Type B pancreatic cell (in vitro differentiated cells): ENCODE data around the gene OGFR. TPM values are rescaled to one million over a fixed set of nuclear protein-coding genes. Genes with fewer than 3 reads are reported as not detected.

Experiments used
- DNase-seq: peaks from one replicate; pipeline ENCODE4 v3.0.0; 2021; ENCODE audit warnings: mixed read lengths; ENCODE audit not compliant: unreplicated experiment; ENCODE audit errors: extremely low spot score
- H3K27ac Mint-ChIP-seq: 2 replicates; pipeline ENCODE4 v1.8.0; 2021; ENCODE audit warnings: mild to moderate bottlenecking, mixed read lengths
- H3K27me3 Mint-ChIP-seq: 2 replicates; pipeline ENCODE4 v1.8.0; 2021; ENCODE audit warnings: mixed read lengths
- H3K36me3 Mint-ChIP-seq: 2 replicates; pipeline ENCODE4 v1.8.0; 2021; ENCODE audit warnings: mixed read lengths
- H3K4me1 Mint-ChIP-seq: one replicate; pipeline ENCODE4 v1.8.0; 2021; ENCODE audit warnings: mixed read lengths; ENCODE audit not compliant: unreplicated experiment
- H3K4me3 Mint-ChIP-seq: 2 replicates; pipeline ENCODE4 v1.8.0; 2021; ENCODE audit warnings: mild to moderate bottlenecking, mixed read lengths
- H3K9me3 Mint-ChIP-seq: 2 replicates; pipeline ENCODE4 v1.8.0; 2021; ENCODE audit warnings: mixed read lengths
- CTCF ChIP-seq: fragments of 200-600 bp; sonication (generic); conservative IDR thresholded peaks from 2 replicates; pipeline ENCODE4 v1.5.0; 2021; ENCODE audit warnings: antibody characterized with exemption, mild to moderate bottlenecking
- total RNA-seq: library from RNA; stranded (reverse); gene quantifications from 2 replicates; pipeline ENCODE4 v1.2.1, GENCODE V29; 2021; ENCODE audit warnings: low replicate concordance

OGFR gene
- total RNA-seq, 1 donor from 2014 or later = 42.8 TPM

DNA sequence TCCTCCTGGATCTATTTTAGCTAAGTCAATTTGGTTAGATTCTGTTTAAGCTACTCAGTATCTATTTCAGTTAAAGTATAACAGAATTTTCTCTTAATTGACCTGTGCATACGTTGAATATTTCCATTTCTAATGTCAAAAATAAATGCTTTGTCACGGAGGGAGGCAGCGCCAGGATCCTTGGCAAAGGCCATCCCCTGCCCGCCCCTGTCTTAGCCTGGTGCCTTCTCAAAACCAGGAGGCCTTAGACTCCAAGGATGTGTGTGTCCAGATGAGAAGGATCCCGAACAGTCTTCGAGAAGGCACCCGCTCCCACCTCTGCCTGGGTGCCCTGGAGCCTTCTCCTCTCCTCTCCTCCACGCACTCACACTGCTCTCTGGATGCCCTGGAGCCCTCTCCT lies 34.6 kb downstream of the OGFR start:
- Mint-ChIP-seq H3K4me3 (no peak overlapping the region), H3K4me1 (peaks cover 17% of the 10 kb centered on the region), H3K9me3 (no peaks in the 10 kb centered on the region), H3K36me3 (peaks cover 4% of the 10 kb centered on the region), H3K27me3 (no peaks in the 10 kb centered on the region), H3K27ac (no peak overlapping the region)
- DNase-seq = no peak
- no peak for TF ChIP-seq CTCF

DNA sequence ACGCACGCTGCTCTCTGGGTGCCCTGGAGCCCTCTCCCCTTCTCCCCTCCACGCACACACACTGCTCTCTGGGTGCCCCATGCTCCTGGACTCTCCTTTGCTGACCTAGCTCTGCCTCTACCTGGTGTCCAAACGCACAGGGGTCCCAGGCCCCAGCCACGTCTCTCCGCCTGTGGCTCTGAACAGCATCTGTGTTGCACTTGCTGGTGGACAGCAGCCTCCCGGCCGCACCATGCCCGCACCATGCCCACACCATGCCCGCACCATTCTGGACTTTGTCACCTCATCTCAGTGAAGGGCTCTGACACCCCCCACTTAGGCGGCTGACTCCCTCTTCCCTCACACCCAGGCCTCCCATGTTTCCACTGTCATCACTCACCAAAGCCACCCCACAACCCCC lies 35.2 kb downstream of the OGFR start:
- Mint-ChIP-seq H3K36me3 (peaks cover 4% of the 10 kb centered on the region), H3K27me3 (no peaks in the 10 kb centered on the region), H3K9me3 (no peaks in the 10 kb centered on the region), H3K4me1 (peaks cover 17% of the 10 kb centered on the region), H3K4me3 (no peak overlapping the region), H3K27ac (no peak overlapping the region)
- TF ChIP-seq CTCF = no peak
- no peak for DNase-seq

DNA sequence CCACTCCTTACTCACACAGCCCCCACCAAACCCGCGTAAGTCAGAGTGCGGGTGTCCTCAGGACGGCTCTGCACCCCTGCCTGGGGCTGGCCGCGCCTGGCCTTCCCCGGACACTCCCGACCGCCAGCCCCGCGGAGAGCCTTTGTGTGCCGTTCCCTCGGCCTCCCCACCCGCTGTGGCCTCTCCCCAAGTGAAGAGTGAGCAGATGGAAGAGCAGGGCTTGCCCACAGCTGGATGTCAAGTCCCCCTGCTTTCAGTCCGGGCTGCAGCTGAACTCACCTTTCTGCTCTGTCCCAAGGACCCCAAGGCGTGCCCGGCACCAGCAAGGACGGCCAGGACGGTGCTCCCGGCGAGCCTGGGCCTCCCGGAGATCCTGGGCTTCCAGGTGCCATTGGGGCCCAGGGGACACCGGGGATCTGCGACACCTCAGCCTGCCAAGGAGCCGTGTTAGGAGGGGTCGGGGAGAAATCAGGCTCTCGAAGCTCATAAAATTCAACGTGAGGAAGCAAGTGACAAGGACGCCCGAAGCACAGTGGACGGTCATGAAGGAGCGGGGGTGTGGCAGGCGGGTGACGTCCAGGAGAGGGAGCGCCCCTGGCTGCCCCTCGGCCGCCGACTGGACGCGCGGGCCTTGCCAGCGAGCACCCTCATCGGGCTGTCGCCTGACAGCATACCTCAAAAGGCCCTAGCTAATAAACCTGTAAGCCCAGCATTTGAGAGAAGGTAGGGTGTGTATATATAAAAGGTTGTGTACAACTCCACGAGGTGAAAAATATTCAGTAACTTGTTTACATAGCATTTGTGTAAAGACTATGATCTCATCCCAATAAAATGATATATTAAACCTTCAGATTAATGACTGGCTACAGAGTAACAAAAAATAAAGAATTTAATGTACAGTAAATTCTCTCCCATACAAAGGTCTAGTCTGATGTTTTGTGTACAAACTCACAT lies 35.9 kb downstream of the OGFR start:
- Mint-ChIP-seq H3K9me3 (no peaks in the 10 kb centered on the region), H3K36me3 (peaks cover 4% of the 10 kb centered on the region), H3K4me3 (no peak overlapping the region), H3K27me3 (no peaks in the 10 kb centered on the region), H3K27ac (no peak overlapping the region), H3K4me1 (peaks cover 11% of the 10 kb centered on the region)
- DNase-seq = no peak
- TF ChIP-seq CTCF = no peak

GRCh38 chr20:62841705-62842212 lies 37.1 kb downstream of the OGFR start:
- Mint-ChIP-seq H3K4me3 (no peak overlapping the region), H3K4me1 (peaks cover 17% of the 10 kb centered on the region), H3K27ac (no peak overlapping the region), H3K9me3 (no peaks in the 10 kb centered on the region), H3K27me3 (no peaks in the 10 kb centered on the region), H3K36me3 (peaks cover 4% of the 10 kb centered on the region)
- no peak for TF ChIP-seq CTCF
- no peak for DNase-seq

- no peak for TF ChIP-seq CTCF
- Mint-ChIP-seq H3K36me3 (peaks cover 4% of the 10 kb centered on the region), H3K4me3 (no peak overlapping the region), H3K9me3 (no peaks in the 10 kb centered on the region), H3K27ac (no peak overlapping the region), H3K4me1 (peaks cover 17% of the 10 kb centered on the region), H3K27me3 (no peaks in the 10 kb centered on the region)
- no peak for DNase-seq
Observed at GRCh38 chr20:62843656-62844055, 39.0 kb downstream of the OGFR start.
